ENCODE results near the gene KCNAB1. TPM values are rescaled to one million over a fixed set of nuclear protein-coding genes. Genes with fewer than 3 reads are reported as not detected.

The KCNAB1 gene
- total RNA-seq, 1 donor from 2014 or later: not detected

DNA sequence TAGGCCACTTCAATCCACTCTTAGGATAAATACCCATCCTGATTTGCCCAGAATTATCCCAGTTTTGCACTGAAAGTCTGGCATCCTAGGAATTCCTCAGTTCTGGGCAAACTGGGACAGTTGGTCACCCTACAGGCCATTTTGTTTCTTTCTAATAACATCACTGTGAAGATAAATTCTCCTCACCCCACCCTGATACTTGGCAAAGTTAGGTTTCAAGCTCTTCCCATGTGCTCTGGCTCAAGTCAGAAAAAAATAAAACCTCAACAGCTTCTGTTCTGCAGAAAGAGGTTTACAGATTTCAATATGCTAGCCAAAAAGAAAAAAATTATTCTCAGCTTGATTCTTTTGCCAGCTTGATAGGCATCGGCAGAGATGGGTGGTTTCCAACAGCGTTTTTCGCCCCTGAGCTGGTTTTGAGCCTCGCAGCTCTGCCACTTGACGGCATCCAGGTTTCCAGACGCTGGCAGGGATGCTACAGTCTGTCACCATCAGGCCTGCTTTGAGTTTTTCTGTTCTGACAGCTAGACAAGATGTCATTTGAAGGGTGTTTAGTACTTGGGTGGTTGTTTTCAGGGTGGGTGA lies 263.2 kb downstream of the KCNAB1 start:
- DNase-seq: no peak
- no peaks in the 10 kb centered on the region for H3K36me3 Mint-ChIP-seq (ENCODE audit: low read depth)
- H3K4me3 Mint-ChIP-seq: no peak overlapping the region
- no peak overlapping the region for H3K27ac Mint-ChIP-seq
- no peak for ATAC-seq (ENCODE audit: low read depth)
- ChIA-PET CTCF (interaction anchor here (0.9 to 1.7 kb wide), 4 partner anchors 41 to 233 kb away, joined by 3 to 6 read pairs (median 4); no protein-coding TSS in a partner anchor), POLR2A (no interaction called here)
- TF ChIP-seq CTCF (IDR thresholded peaks at IDR 0.05): no peak
- intact Hi-C loops (cut with micrococcal nuclease): no loop called here
- H3K4me1 Mint-ChIP-seq: no peaks in the 10 kb centered on the region
- peaks cover 8% of the 10 kb centered on the region for H3K27me3 Mint-ChIP-seq
- H3K9me3 Mint-ChIP-seq: no peaks in the 10 kb centered on the region

- peaks cover 10% of the 10 kb centered on the region for H3K27me3 Mint-ChIP-seq
- H3K27ac Mint-ChIP-seq: no peak overlapping the region
- no peak for ATAC-seq (ENCODE audit: low read depth)
- no peak overlapping the region for H3K4me3 Mint-ChIP-seq
- CTCF ChIA-PET: no interaction called here
- intact Hi-C loops (cut with micrococcal nuclease): no loop called here
- H3K9me3 Mint-ChIP-seq: no peaks in the 10 kb centered on the region
- H3K4me1 Mint-ChIP-seq: no peaks in the 10 kb centered on the region
- no peaks in the 10 kb centered on the region for H3K36me3 Mint-ChIP-seq (ENCODE audit: low read depth)
- TF ChIP-seq CTCF (IDR thresholded peaks at IDR 0.05): no peak
- POLR2A ChIA-PET: no interaction called here
- DNase-seq: no peak
Measured at GRCh38 chr3:156388497-156389448, 268.4 kb downstream of the KCNAB1 start.

DNA sequence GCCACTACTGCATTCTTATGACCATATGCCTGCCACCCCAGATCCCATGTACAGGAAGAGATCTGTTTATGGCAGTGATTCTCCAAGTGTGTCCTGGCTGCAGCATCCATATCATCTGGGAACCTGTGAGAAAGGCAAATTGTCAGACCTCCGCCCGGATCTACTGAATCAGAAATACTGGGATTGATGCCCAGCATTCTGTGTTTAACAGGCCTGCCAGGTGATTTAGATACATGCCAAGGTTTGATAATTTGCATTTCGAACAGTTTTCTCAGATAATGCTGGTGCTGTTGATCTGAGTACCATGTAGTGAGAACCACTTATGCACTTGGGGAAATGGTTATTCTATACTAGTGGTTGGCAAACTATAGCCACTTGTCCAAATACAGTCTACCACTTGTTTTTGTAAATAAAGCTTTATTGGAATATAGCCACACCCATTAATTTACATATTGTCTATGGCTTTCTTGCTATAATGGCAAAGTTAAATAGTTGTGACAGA lies 269.1 kb downstream of the KCNAB1 start:
- Mint-ChIP-seq H3K4me1 (no peaks in the 10 kb centered on the region), H3K27ac (no peak overlapping the region), H3K27me3 (peaks cover 10% of the 10 kb centered on the region), H3K4me3 (no peak overlapping the region), H3K9me3 (no peaks in the 10 kb centered on the region), H3K36me3 (ENCODE audit: low read depth) (no peaks in the 10 kb centered on the region)
- TF ChIP-seq CTCF (IDR thresholded peaks at IDR 0.05): no peak
- ChIA-PET POLR2A (no interaction called here), CTCF (no interaction called here)
- DNase-seq (no peak), ATAC-seq (ENCODE audit: low read depth) (no peak)
- intact Hi-C loops (cut with micrococcal nuclease): no loop called here

GRCh38 chr3:156390846-156391245 lies 270.5 kb downstream of the KCNAB1 start:
- intact Hi-C loops (cut with micrococcal nuclease): no loop called here
- POLR2A ChIA-PET: no interaction called here
- peaks cover 10% of the 10 kb centered on the region for H3K27me3 Mint-ChIP-seq
- ATAC-seq (ENCODE audit: low read depth): no peak
- no peak overlapping the region for H3K4me3 Mint-ChIP-seq
- H3K27ac Mint-ChIP-seq: no peak overlapping the region
- DNase-seq: no peak
- CTCF ChIA-PET: no interaction called here
- no peaks in the 10 kb centered on the region for H3K36me3 Mint-ChIP-seq (ENCODE audit: low read depth)
- no peaks in the 10 kb centered on the region for H3K4me1 Mint-ChIP-seq
- no peaks in the 10 kb centered on the region for H3K9me3 Mint-ChIP-seq
- no peak for TF ChIP-seq CTCF (IDR thresholded peaks at IDR 0.05)

Data from activated B cell treated with CpG ODN at 0.5 μM for 24 hours (primary cell).